ENCODE results near the gene NIN.

The NIN gene

GRCh38 chr14:50813544-50813863 is 17.5 kb downstream of the NIN start:
- TF ChIP-seq NFIC (IDR thresholded peaks at IDR 0.05) (no peak), EGR1 (IDR thresholded peaks at IDR 0.05) (no peak), REST (IDR thresholded peaks at IDR 0.05; ENCODE audit: low read depth) (no peak), ZBTB7A (IDR thresholded peaks at IDR 0.05; ENCODE audit: low read depth) (no peak)

DNA sequence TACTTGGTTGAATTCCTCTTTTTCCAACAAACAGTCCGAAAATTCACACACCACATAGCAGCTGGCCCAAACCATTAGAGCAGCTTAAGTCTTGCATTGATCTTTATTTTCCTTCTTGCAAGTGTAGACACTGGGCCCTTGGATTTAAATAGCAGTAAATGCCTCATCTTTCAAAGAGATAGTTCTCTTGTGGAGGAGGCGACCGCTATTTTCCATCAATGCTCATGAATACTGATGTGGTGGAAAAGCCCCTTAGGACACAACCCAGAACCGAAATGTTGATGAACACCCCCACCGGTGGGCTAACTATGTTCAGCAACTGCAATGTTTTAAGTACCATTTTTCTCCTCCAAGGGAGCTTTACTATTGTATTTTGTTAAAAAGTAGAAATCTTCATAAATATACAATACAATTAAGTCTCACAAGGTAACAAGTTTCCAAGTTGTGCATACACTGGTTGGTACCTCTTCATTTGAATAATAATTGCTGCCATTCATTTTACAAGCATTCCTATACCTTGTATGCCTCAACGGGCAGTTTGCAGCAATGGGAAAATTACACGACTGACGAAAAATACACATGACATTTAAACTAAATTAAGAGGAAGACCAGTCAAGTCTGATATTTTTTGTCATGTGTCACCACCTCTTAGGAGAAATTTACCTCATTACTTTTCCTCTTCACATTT is 18.0 kb downstream of the NIN start:
- no peak for TF ChIP-seq YY1 (IDR thresholded peaks at IDR 0.05; ENCODE audit: low read depth)

DNA sequence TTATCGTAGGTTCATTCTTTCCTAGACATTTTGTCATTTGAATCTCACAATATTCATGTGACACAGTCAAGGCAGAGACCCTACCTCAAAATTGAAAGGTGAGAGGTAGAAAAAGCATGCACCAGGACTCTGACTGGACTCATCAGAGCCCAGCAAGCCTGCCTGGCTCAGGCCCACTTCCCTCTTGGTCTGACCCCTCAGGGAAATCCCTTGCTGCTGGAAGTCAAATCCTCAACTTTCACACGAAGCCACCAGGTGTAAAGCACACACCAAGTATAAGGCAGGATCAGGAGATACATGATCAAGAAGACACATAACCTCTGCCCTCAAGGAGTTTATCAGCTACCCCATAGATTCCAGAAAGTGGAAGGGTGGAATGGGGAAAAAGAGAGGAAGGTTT is 18.8 kb downstream of the NIN start:
- TF ChIP-seq YY1 (IDR thresholded peaks at IDR 0.05; ENCODE audit: low read depth) (no peak), MAX (IDR thresholded peaks at IDR 0.05) (no peak), USF1 (IDR thresholded peaks at IDR 0.05) (no peak), FOXM1 (IDR thresholded peaks at IDR 0.05; ENCODE audit: borderline replicate concordance, low read depth) (no peak), EP300 (IDR thresholded peaks at IDR 0.05; ENCODE audit: borderline replicate concordance) (no peak), RAD21 (IDR thresholded peaks at IDR 0.05; ENCODE audit: low read depth) (no peak), NFIC (IDR thresholded peaks at IDR 0.05) (no peak), CEBPB (IDR thresholded peaks at IDR 0.05) (no peak)

- TF ChIP-seq REST (IDR thresholded peaks at IDR 0.05; ENCODE audit: low read depth) (no peak), CEBPB (IDR thresholded peaks at IDR 0.05) (no peak), YY1 (IDR thresholded peaks at IDR 0.05; ENCODE audit: low read depth) (no peak), CREB1 (IDR thresholded peaks at IDR 0.05; ENCODE audit: low read depth) (no peak), RAD21 (IDR thresholded peaks at IDR 0.05; ENCODE audit: low read depth) (no peak), NFIC (IDR thresholded peaks at IDR 0.05) (no peak), EP300 (IDR thresholded peaks at IDR 0.05; ENCODE audit: borderline replicate concordance) (no peak), EGR1 (IDR thresholded peaks at IDR 0.05) (no peak), ZBTB7A (IDR thresholded peaks at IDR 0.05; ENCODE audit: low read depth) (no peak), TAF1 (IDR thresholded peaks at IDR 0.05; ENCODE audit: low read depth) (no peak), TCF12 (IDR thresholded peaks at IDR 0.05; ENCODE audit: low read depth) (no peak)
Measured at GRCh38 chr14:50808053-50808452, 22.9 kb downstream of the NIN start.

- no peak for TF ChIP-seq MAX (IDR thresholded peaks at IDR 0.05)
- TF ChIP-seq NFIC (IDR thresholded peaks at IDR 0.05), result no peak
- no peak for TF ChIP-seq YY1 (IDR thresholded peaks at IDR 0.05; ENCODE audit: low read depth)
- TF ChIP-seq EP300 (IDR thresholded peaks at IDR 0.05; ENCODE audit: borderline replicate concordance), result no peak
- no peak for TF ChIP-seq TCF12 (IDR thresholded peaks at IDR 0.05; ENCODE audit: low read depth)
- no peak for TF ChIP-seq RAD21 (IDR thresholded peaks at IDR 0.05; ENCODE audit: low read depth)
Measured at GRCh38 chr14:50806241-50806933, 24.6 kb downstream of the NIN start.

- no peak for TF ChIP-seq EP300 (IDR thresholded peaks at IDR 0.05; ENCODE audit: borderline replicate concordance)
- no peak for TF ChIP-seq RAD21 (IDR thresholded peaks at IDR 0.05; ENCODE audit: low read depth)
- TF ChIP-seq YY1 (IDR thresholded peaks at IDR 0.05; ENCODE audit: low read depth), result no peak
- TF ChIP-seq NFIC (IDR thresholded peaks at IDR 0.05), result no peak
- no peak for TF ChIP-seq TEAD4 (IDR thresholded peaks at IDR 0.05)
- TF ChIP-seq TAF1 (IDR thresholded peaks at IDR 0.05; ENCODE audit: low read depth), result no peak
- TF ChIP-seq MAX (IDR thresholded peaks at IDR 0.05), result no peak
Measured at GRCh38 chr14:50805396-50805795, 25.6 kb downstream of the NIN start.

DNA sequence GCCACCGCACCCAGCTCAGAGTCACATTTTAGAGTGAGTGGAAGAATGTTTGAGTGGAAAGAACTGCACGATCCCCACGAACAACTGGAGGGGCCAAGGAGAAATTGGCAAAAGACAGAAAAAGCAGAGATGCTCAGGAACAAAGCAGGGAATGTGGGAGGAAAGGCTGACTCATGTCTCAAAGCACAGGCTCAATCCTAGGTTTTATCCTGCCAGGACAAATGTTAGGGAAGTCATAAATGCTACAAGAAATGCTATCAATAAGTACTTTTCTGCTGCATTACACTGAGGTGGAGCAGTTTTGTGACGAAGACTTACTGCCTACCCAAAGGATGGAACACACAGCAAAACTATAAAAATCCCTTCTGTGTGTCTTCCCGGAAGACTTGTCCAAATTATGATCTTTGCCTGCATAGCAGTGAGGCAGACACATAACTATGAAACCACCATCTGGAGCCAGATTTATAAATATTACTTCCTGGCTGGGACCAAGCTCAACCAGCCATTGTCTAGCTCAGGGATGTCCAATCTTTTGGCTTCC is 26.7 kb downstream of the NIN start:
- TF ChIP-seq TEAD4 (IDR thresholded peaks at IDR 0.05) (no peak), MAX (IDR thresholded peaks at IDR 0.05) (no peak), ZBTB7A (IDR thresholded peaks at IDR 0.05; ENCODE audit: low read depth) (no peak), CEBPB (IDR thresholded peaks at IDR 0.05) (no peak), NFIC (IDR thresholded peaks at IDR 0.05) (no peak), USF1 (IDR thresholded peaks at IDR 0.05) (no peak), CREB1 (IDR thresholded peaks at IDR 0.05; ENCODE audit: low read depth) (no peak), EP300 (IDR thresholded peaks at IDR 0.05; ENCODE audit: borderline replicate concordance) (no peak), TCF12 (IDR thresholded peaks at IDR 0.05; ENCODE audit: low read depth) (no peak), YY1 (IDR thresholded peaks at IDR 0.05; ENCODE audit: low read depth) (no peak), REST (IDR thresholded peaks at IDR 0.05; ENCODE audit: low read depth) (no peak), TAF1 (IDR thresholded peaks at IDR 0.05; ENCODE audit: low read depth) (no peak), FOXM1 (IDR thresholded peaks at IDR 0.05; ENCODE audit: borderline replicate concordance, low read depth) (no peak)

Measured in Ishikawa (cell line).